Right ventricle myocardium superior (tissue), 1 donor: ENCODE results near the gene VRK1. TPM values are rescaled to one million over a fixed set of nuclear protein-coding genes. Genes with fewer than 3 reads are reported as not detected.
"Not testable (repeated sequence)": the region's sequence is repeated elsewhere in the genome, so short reads cannot be mapped to it uniquely, and the experiment has no call there.

Experiments
- ATAC-seq: fragments of 200-7000 bp; cut with Tn5 transposase; one replicate; pipeline ENCODE4 v1.9.1; 2020; ENCODE audit warnings: mild to moderate bottlenecking; ENCODE audit not compliant: poor library complexity
- DNase-seq: peaks from one replicate; pipeline ENCODE4 v3.0.0-alpha.2; 2020
- intact Hi-C: fragments of 100-400 bp; cut with DNase I; formaldehyde crosslinking; loops from one replicate; pipeline ENCODE4 v1.11.2; 2022
- long read RNA-seq: library from polyadenylated mRNA; unstranded; transcript quantifications from one replicate; pipeline ENCODE4 v2.0.0, GENCODE V29; 2021
- total RNA-seq: library from RNA; stranded (reverse); fragmentation: NEBNext Ultra II Directional; extraction: Animal tissue kit (Norgen Biotek cat#: 25700); gene quantifications from one replicate; pipeline ENCODE4 v1.2.1, GENCODE V29; 2021
- donor health status: DM: no; HTN: yes; CAD: no; lungs with severe emphysema.

Gene VRK1
- 4.7 TPM for total RNA-seq
- long read RNA-seq, transcript VRK1-201 (13 exons, 1,745 nt), result major isoform, 10 of 13 reads
- long read RNA-seq, partial matches to known transcripts, result 0 of 13 reads
- long read RNA-seq, other reads (novel, unspliced or antisense), result 3 of 13 reads

- intact Hi-C loops, result no loop called here
- peak; percentile 100 for ATAC-seq
- peak; percentile 98 for DNase-seq
These were observed at the start of gene VRK1 for GRCh38 chr14:96796851-96797581. TSS of gene VRK1 (plus strand) at chr14:96797382. CDS start at chr14:96833472, 36,090 bp downstream.

GRCh38 chr14:96747608-96748007, 49.6 kb upstream of the VRK1 start:
- DNase-seq (no peak), ATAC-seq (no peak)
- intact Hi-C loops, result no loop called here

- ATAC-seq (no peak), DNase-seq (no peak)
- intact Hi-C loops, result no loop called here
These were observed 48.8 kb upstream of the VRK1 start for GRCh38 chr14:96748362-96748761.

- intact Hi-C loops, result no loop called here
- ATAC-seq (no peak), DNase-seq (no peak)
These were observed 45.7 kb upstream of the VRK1 start for GRCh38 chr14:96751505-96751904.

- DNase-seq (no peak), ATAC-seq (no peak)
- intact Hi-C loops, result no loop called here
These were observed 45.1 kb upstream of the VRK1 start for GRCh38 chr14:96752125-96752524.

GRCh38 chr14:96752594-96752993, 44.6 kb upstream of the VRK1 start:
- DNase-seq (no peak), ATAC-seq (no peak)
- intact Hi-C loops, result no loop called here

- ATAC-seq (no peak), DNase-seq (no peak)
- intact Hi-C loops, result no loop called here
These were observed 42.9 kb upstream of the VRK1 start for GRCh38 chr14:96754162-96754844.

GRCh38 chr14:96754845-96755184, 42.4 kb upstream of the VRK1 start:
- DNase-seq, result no peak
- intact Hi-C loops, result no loop called here
- ATAC-seq, result no peak

- intact Hi-C loops, result no loop called here
- ATAC-seq, result no peak
- no peak for DNase-seq
These were observed 40.4 kb upstream of the VRK1 start for GRCh38 chr14:96756745-96757144.

GRCh38 chr14:96757456-96757855, 39.7 kb upstream of the VRK1 start:
- ATAC-seq (no peak), DNase-seq (no peak)
- intact Hi-C loops, result no loop called here

GRCh38 chr14:96761066-96761465, 36.1 kb upstream of the VRK1 start:
- intact Hi-C loops, result no loop called here
- DNase-seq (no peak), ATAC-seq (no peak)

GRCh38 chr14:96762650-96763049, 34.5 kb upstream of the VRK1 start:
- intact Hi-C loops, result no loop called here
- ATAC-seq, result no peak

GRCh38 chr14:96764012-96764411, 33.2 kb upstream of the VRK1 start:
- no peak for DNase-seq
- ATAC-seq, result no peak
- intact Hi-C loops, result no loop called here

More at GRCh38 chr14:96762650-96763049, 34.5 kb upstream of the VRK1 start:
- DNase-seq, result no peak

GRCh38 chr14:96765205-96765604, 32.0 kb upstream of the VRK1 start:
- ATAC-seq, intact Hi-C loops, DNase-seq: not testable (repeated sequence)

- intact Hi-C loops, result no loop called here
- DNase-seq, result no peak
- no peak for ATAC-seq
These were observed 24.3 kb upstream of the VRK1 start for GRCh38 chr14:96772929-96773328.

GRCh38 chr14:96776791-96777190, 20.4 kb upstream of the VRK1 start:
- intact Hi-C loops, result no loop called here
- no peak for ATAC-seq

GRCh38 chr14:96780500-96780899, 16.7 kb upstream of the VRK1 start:
- DNase-seq, result no peak
- intact Hi-C loops, result no loop called here
- ATAC-seq, result no peak

More at GRCh38 chr14:96776791-96777190, 20.4 kb upstream of the VRK1 start:
- DNase-seq, result no peak

- ATAC-seq (no peak), DNase-seq (no peak)
- intact Hi-C loops, result no loop called here
These were observed 15.8 kb upstream of the VRK1 start for GRCh38 chr14:96781371-96781770.

- intact Hi-C loops, result no loop called here
- DNase-seq (no peak), ATAC-seq (no peak)
These were observed 14.7 kb upstream of the VRK1 start for GRCh38 chr14:96782436-96782835.
